GM19463 (cell line): ENCODE results near the gene AGTRAP.

Source experiments
- ATAC-seq: cut with Tn5 transposase; IDR thresholded peaks from one replicate; pipeline ENCODE4 v1.9.1; 2021; ENCODE audit warnings: mild to moderate bottlenecking, moderate library complexity; ENCODE audit not compliant: unreplicated experiment

Gene AGTRAP

GRCh38 chr1:11735854-11736745, at the start of gene AGTRAP:
Gene AGTRAP (plus strand): TSS chr1:11736136. CDS start chr1:11736209, 73 bp downstream.
- peak; percentile 78 for ATAC-seq

GRCh38 chr1:11688506-11688905, 47.4 kb upstream of the AGTRAP start:
- no peak for ATAC-seq

- ATAC-seq = no peak
Measured at GRCh38 chr1:11690397-11691301, 45.3 kb upstream of the AGTRAP start.

- no peak for ATAC-seq
Measured at GRCh38 chr1:11691302-11691914, 44.5 kb upstream of the AGTRAP start, which contains the start of gene DRAXIN. Gene DRAXIN (plus strand): TSS chr1:11691710. CDS start chr1:11706259, 14,549 bp downstream.

GRCh38 chr1:11691928-11692711, 43.8 kb upstream of the AGTRAP start:
- no peak for ATAC-seq

GRCh38 chr1:11693024-11693590, 42.8 kb upstream of the AGTRAP start:
- ATAC-seq = no peak

GRCh38 chr1:11693917-11694316, 42.0 kb upstream of the AGTRAP start:
- ATAC-seq = no peak

GRCh38 chr1:11695861-11696260, 40.1 kb upstream of the AGTRAP start:
- no peak for ATAC-seq

GRCh38 chr1:11697188-11697892, 38.6 kb upstream of the AGTRAP start:
- ATAC-seq = no peak

GRCh38 chr1:11697893-11698210, 38.1 kb upstream of the AGTRAP start:
- ATAC-seq = no peak

- ATAC-seq = no peak
Measured at GRCh38 chr1:11700601-11701467, 35.1 kb upstream of the AGTRAP start.

- no peak for ATAC-seq
Measured at GRCh38 chr1:11701551-11701961, 34.4 kb upstream of the AGTRAP start.

- no peak for ATAC-seq
Measured at GRCh38 chr1:11701981-11702803, 33.7 kb upstream of the AGTRAP start.

- no peak for ATAC-seq
Measured at GRCh38 chr1:11703357-11704193, 32.4 kb upstream of the AGTRAP start.

- ATAC-seq = no peak
Measured at GRCh38 chr1:11704194-11704529, 31.8 kb upstream of the AGTRAP start.

- no peak for ATAC-seq
Measured at GRCh38 chr1:11704691-11705475, 31.1 kb upstream of the AGTRAP start.
